Bronchial smooth muscle cell (primary cell): Measurements from ENCODE around the gene COLEC11. TPM values are rescaled to one million over a fixed set of nuclear protein-coding genes. Genes with fewer than 3 reads are reported as not detected.

Experiments
- total RNA-seq: library from RNA; depleted of rRNA; stranded (reverse); fragments of >200 nt; gene quantifications from 2 replicates; pipeline ENCODE4 v1.2.1, GENCODE V29; 2014

Gene COLEC11
- total RNA-seq: not detected in 2 replicates

GRCh38 chr2:3594493-3595281 lies at the start of gene COLEC11:
TSS of gene COLEC11 (plus strand) at chr2:3595112. CDS start at chr2:3604341, 9,229 bp downstream.

GRCh38 chr2:3558205-3559014 lies 36.5 kb upstream of the COLEC11 start, which contains the start of gene RNASEH1:
TSS of gene RNASEH1 (minus strand) at chr2:3558333. CDS start at chr2:3558260, 73 bp downstream.

GRCh38 chr2:3657881-3658280 lies 63.0 kb downstream of the COLEC11 start, which contains the start of gene ALLC:
TSS of gene ALLC (plus strand) at chr2:3658200. CDS start at chr2:3671158, 12,958 bp downstream.

Other genes with a start within 250 kb of the COLEC11 start
- gene EIPR1, start 217.3 kb upstream of the COLEC11 start, total RNA-seq: 22.6 and 25.2 TPM in 2 replicates
- gene TRAPPC12, start 215.4 kb upstream of the COLEC11 start, total RNA-seq: 70.6 and 74.4 TPM in 2 replicates
- 40.4 and 50.0 TPM in 2 replicates for gene ADI1, start 75.6 kb upstream of the COLEC11 start, total RNA-seq
- 24.6 and 37.0 TPM in 2 replicates for gene RNASEH1, start 36.8 kb upstream of the COLEC11 start, total RNA-seq
- 1,121 and 1,643 TPM in 2 replicates for gene RPS7, start 19.9 kb upstream of the COLEC11 start, total RNA-seq
- not detected in 2 replicates for gene ALLC, start 63.1 kb downstream of the COLEC11 start, total RNA-seq
- gene DCDC2C, start 108.5 kb downstream of the COLEC11 start, total RNA-seq: not detected in 2 replicates